ENCODE data around the gene TMEM87B.
"Not testable (repeated sequence)": the region's sequence is repeated elsewhere in the genome, so short reads cannot be mapped to it uniquely, and the experiment has no call there.

TMEM87B gene

GRCh38 chr2:112056626-112056987 is 1.5 kb downstream of the TMEM87B start:
- DNase-seq (ENCODE audit: insufficient read length, low spot score), result no peak
- no peak for TF ChIP-seq CTCF (IDR thresholded peaks at IDR 0.05; ENCODE audit: insufficient read depth, missing control alignments)
- no peak for FAIRE-seq

GRCh38 chr2:112059671-112060070 is 4.6 kb downstream of the TMEM87B start:
- FAIRE-seq (no peak), DNase-seq (ENCODE audit: insufficient read length, low spot score) (no peak)
- TF ChIP-seq CTCF (IDR thresholded peaks at IDR 0.05; ENCODE audit: insufficient read depth, missing control alignments), result no peak

- TF ChIP-seq CTCF (IDR thresholded peaks at IDR 0.05; ENCODE audit: insufficient read depth, missing control alignments), result no peak
- FAIRE-seq, result no peak
- no peak for DNase-seq (ENCODE audit: insufficient read length, low spot score)
Measured at GRCh38 chr2:112061299-112061698, 6.2 kb downstream of the TMEM87B start.

GRCh38 chr2:112061840-112062239 is 6.8 kb downstream of the TMEM87B start:
- FAIRE-seq, result no peak
- no peak for TF ChIP-seq CTCF (IDR thresholded peaks at IDR 0.05; ENCODE audit: insufficient read depth, missing control alignments)
- no peak for DNase-seq (ENCODE audit: insufficient read length, low spot score)

- FAIRE-seq (no peak), DNase-seq (ENCODE audit: insufficient read length, low spot score) (no peak)
- TF ChIP-seq CTCF (IDR thresholded peaks at IDR 0.05; ENCODE audit: insufficient read depth, missing control alignments), result no peak
Measured at GRCh38 chr2:112062894-112063293, 7.8 kb downstream of the TMEM87B start.

- DNase-seq (ENCODE audit: insufficient read length, low spot score), result no peak
- no peak for TF ChIP-seq CTCF (IDR thresholded peaks at IDR 0.05; ENCODE audit: insufficient read depth, missing control alignments)
- no peak for FAIRE-seq
Measured at GRCh38 chr2:112065486-112065885, 10.4 kb downstream of the TMEM87B start.

GRCh38 chr2:112065966-112066365 is 10.9 kb downstream of the TMEM87B start:
- DNase-seq (ENCODE audit: insufficient read length, low spot score), result no peak
- no peak for FAIRE-seq
- no peak for TF ChIP-seq CTCF (IDR thresholded peaks at IDR 0.05; ENCODE audit: insufficient read depth, missing control alignments)

GRCh38 chr2:112069794-112070193 is 14.7 kb downstream of the TMEM87B start:
- DNase-seq (ENCODE audit: insufficient read length, low spot score); FAIRE-seq: not testable (repeated sequence)

Measured in D721Med (cell line).